SJCRH30 (cell line): ENCODE measurements around the gene SLC9A9. TPM values are rescaled to one million over a fixed set of nuclear protein-coding genes. Genes with fewer than 3 reads are reported as not detected.
"Not testable (repeated sequence)": the region's sequence is repeated elsewhere in the genome, so short reads cannot be mapped to it uniquely, and the experiment has no call there.

Source experiments
- DNase-seq, 2 experiments: peaks; one replicate each; pipeline ENCODE4 v3.0.0-alpha.2; 2015 to 2020
- H3K27ac ChIP-seq: fragments of 250-450 bp; sonication (Bioruptor Pico); 2 replicates; pipeline ENCODE4 v1.5.1; 2020; ENCODE audit warnings: mild to moderate bottlenecking, moderate library complexity
- H3K27me3 ChIP-seq: fragments of 250-450 bp; sonication (Bioruptor Pico); 2 replicates; pipeline ENCODE4 v1.5.1; 2020; ENCODE audit warnings: mild to moderate bottlenecking, moderate library complexity
- H3K36me3 ChIP-seq: fragments of 250-450 bp; sonication (Bioruptor Pico); 2 replicates; pipeline ENCODE4 v1.5.1; 2020; ENCODE audit warnings: mild to moderate bottlenecking, moderate library complexity
- H3K4me1 ChIP-seq: fragments of 250-450 bp; sonication (Bioruptor Pico); 2 replicates; pipeline ENCODE4 v1.5.1; 2020; ENCODE audit warnings: mild to moderate bottlenecking, moderate library complexity
- H3K4me3 ChIP-seq: fragments of 250-450 bp; sonication (Bioruptor Pico); 2 replicates; pipeline ENCODE4 v1.5.1; 2020; ENCODE audit warnings: mild to moderate bottlenecking, moderate library complexity
- H3K9me3 ChIP-seq: fragments of 250-450 bp; sonication (Bioruptor Pico); replicated peaks from 2 replicates; pipeline ENCODE4 v1.5.1; 2020; ENCODE audit warnings: mild to moderate bottlenecking, moderate library complexity
- total RNA-seq: library from RNA; depleted of rRNA; stranded (reverse); fragments of >200 nt; shearing (Covaris generic); gene quantifications from 2 replicates; pipeline ENCODE4 v1.2.3, GENCODE V29; 2014

Gene SLC9A9
- total RNA-seq, 1 experiment from 2014 or later = 1.4 TPM

- no peaks in the 10 kb centered on the region for H3K27me3 ChIP-seq
- no peak for DNase-seq
- no peak overlapping the region for H3K4me3 ChIP-seq
- H3K36me3 ChIP-seq = no peaks in the 10 kb centered on the region
- no peaks in the 10 kb centered on the region for H3K9me3 ChIP-seq
- H3K27ac ChIP-seq = no peak overlapping the region
- no peaks in the 10 kb centered on the region for H3K4me1 ChIP-seq
These were observed 39.1 kb downstream of the SLC9A9 start for GRCh38 chr3:143809121-143809621.

DNA sequence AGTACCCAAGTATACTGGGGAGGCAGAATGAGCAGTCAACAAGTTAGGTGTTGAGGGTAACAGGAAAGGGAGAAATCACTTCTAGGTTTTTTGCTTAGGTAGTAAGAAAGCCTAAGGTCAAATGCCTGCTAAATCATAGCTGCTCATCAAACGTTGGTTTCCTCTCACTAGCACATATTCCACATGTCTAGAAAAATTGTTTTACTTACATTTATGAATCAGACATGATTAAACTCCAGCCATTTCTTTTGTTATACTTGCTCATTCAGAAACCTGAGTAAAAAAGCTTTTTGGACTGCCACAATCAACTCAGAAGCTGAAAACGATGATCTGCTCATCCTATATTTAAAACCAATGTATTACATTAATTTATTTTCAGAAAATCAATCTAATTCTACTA is 40.2 kb downstream of the SLC9A9 start:
- Histone ChIP-seq H3K27ac (no peak overlapping the region), H3K36me3 (no peaks in the 10 kb centered on the region), H3K27me3 (no peaks in the 10 kb centered on the region), H3K4me3 (no peak overlapping the region), H3K9me3 (no peaks in the 10 kb centered on the region), H3K4me1 (no peaks in the 10 kb centered on the region)
- DNase-seq = no peak

DNA sequence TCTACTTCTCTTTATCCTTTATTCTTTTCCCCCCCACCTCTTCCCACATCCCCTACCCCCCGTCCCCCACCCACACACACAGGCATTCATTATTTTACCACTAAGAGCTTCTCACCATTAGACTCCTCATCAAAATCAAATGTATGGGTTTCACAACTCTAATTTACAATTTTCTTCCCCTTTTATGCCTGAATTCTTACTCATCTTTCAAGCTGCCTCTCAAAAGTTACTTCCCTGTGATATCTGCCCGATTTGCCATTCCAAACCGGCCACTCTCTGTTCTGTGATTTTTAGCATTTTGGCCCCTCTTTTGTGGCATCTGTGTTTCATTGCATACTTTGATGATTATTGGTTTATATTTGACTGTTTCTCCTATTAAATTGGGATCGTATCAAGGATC is 42.2 kb downstream of the SLC9A9 start:
- no peak for DNase-seq
- Histone ChIP-seq H3K27me3 (no peaks in the 10 kb centered on the region), H3K4me1 (no peaks in the 10 kb centered on the region)

DNA sequence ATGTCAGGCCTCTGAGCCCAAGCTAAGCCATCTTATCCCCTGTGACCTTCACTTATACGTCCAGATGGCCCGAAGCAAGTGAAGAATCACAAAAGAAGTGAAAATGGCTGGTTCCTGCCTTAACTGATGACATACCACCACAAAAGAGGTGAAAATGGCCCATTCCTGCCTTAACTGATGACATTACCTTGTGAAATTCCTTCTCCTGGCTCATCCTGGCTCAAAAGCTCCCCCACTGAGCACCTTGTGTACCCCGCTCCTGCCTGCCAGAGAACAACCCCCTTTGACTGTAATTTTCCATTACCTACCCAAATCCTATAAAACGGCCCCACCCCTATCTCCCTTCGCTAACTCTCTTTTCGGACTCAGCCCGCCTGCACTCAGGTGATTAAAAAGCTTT is 42.8 kb downstream of the SLC9A9 start:
- H3K27ac ChIP-seq, H3K4me1 ChIP-seq, H3K36me3 ChIP-seq, H3K4me3 ChIP-seq, H3K27me3 ChIP-seq, DNase-seq, H3K9me3 ChIP-seq: not testable (repeated sequence)

More for the DNA sequence above, 42.2 kb downstream of the SLC9A9 start:
- H3K4me3 ChIP-seq = no peak overlapping the region
- H3K27ac ChIP-seq = no peak overlapping the region
- H3K9me3 ChIP-seq = no peaks in the 10 kb centered on the region
- H3K36me3 ChIP-seq = no peaks in the 10 kb centered on the region

GRCh38 chr3:143801046-143801445 is 47.2 kb downstream of the SLC9A9 start:
- H3K4me1 ChIP-seq, H3K36me3 ChIP-seq, H3K9me3 ChIP-seq, DNase-seq, H3K27me3 ChIP-seq, H3K4me3 ChIP-seq, H3K27ac ChIP-seq: not testable (repeated sequence)

GRCh38 chr3:143798151-143798550 is 50.1 kb downstream of the SLC9A9 start:
- peak overlapping the region; percentile 63 for H3K27ac ChIP-seq
- not testable (repeated sequence) for H3K9me3 ChIP-seq, H3K4me3 ChIP-seq, H3K27me3 ChIP-seq, H3K4me1 ChIP-seq, H3K36me3 ChIP-seq
- DNase-seq = peak; percentile 69 to 80

DNA sequence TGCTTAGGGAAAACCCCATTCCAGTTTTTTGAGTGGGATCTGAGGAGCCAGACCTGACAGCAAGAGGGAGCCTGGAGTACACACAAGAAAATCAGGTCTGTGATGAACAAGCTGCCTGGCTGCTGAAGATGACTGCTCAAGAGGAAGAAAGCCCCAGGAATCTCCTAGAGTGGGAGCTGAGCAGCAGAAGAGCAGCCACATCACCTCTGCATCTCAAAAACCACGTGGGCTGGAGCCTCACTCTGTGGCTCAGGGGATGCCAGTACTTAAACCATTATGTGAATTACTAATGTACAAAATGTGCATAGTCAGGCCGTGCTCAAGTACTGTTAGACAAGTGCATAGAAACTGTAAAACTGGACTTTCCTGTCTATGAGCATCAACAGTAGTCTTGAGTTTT is 52.4 kb downstream of the SLC9A9 start:
- Histone ChIP-seq H3K27ac (no peak overlapping the region), H3K36me3 (no peaks in the 10 kb centered on the region), H3K4me3 (no peak overlapping the region), H3K27me3 (no peaks in the 10 kb centered on the region), H3K4me1 (peaks cover 4% of the 10 kb centered on the region; the same call in 1 of the 2 replicates), H3K9me3 (0 out of 2 replicates have a peak, but pooled peaks cover 3% of the 10 kb centered on the region)
- DNase-seq = no peak

DNA sequence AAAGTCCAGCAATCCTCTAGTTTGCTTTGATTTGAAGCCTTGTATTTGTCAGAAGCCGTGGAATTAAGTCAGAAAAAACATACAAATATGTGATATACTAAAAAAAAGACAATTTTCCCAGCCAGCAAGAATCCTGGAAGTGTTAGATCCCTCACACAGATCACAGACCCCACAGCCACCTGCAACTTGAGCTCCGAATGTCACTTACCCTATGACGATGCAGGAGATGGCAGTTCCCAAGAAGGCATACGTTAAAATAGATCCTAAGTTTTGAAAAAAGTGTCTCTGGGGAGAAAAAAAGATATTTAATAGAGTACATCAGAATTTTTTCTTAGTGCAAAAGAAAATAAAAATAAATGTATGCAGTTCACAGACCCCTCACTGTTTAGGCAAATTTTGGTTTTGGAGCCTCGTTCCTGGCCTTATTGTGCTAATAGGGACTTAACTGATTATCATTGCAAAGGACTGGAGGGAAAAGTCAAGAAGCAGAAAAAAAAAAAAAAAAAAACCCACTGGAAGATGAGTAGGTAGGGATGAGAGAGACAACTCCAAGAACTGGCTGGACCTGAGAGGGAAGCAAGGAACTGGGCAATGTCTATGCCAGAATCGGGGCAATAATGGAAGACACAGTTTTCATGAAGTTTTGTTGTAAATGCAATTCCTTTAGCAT is 53.3 kb downstream of the SLC9A9 start:
- no peak for DNase-seq
- no peaks in the 10 kb centered on the region for H3K27me3 ChIP-seq
- 0 out of 2 replicates have a peak, but pooled peaks cover 3% of the 10 kb centered on the region for H3K9me3 ChIP-seq
- no peak overlapping the region for H3K27ac ChIP-seq
- H3K4me3 ChIP-seq = no peak overlapping the region
- peaks cover 4% of the 10 kb centered on the region; the same call in 1 of the 2 replicates for H3K4me1 ChIP-seq
- no peaks in the 10 kb centered on the region for H3K36me3 ChIP-seq

- no peak for DNase-seq
- no peak overlapping the region for H3K4me3 ChIP-seq
- H3K9me3 ChIP-seq = 0 out of 2 replicates have a peak, but pooled peaks cover 3% of the 10 kb centered on the region
- no peaks in the 10 kb centered on the region for H3K27me3 ChIP-seq
- no peaks in the 10 kb centered on the region for H3K36me3 ChIP-seq
- no peak overlapping the region for H3K27ac ChIP-seq
- peaks cover 4% of the 10 kb centered on the region; the same call in 1 of the 2 replicates for H3K4me1 ChIP-seq
These were observed 54.3 kb downstream of the SLC9A9 start for GRCh38 chr3:143793971-143794370.

DNA sequence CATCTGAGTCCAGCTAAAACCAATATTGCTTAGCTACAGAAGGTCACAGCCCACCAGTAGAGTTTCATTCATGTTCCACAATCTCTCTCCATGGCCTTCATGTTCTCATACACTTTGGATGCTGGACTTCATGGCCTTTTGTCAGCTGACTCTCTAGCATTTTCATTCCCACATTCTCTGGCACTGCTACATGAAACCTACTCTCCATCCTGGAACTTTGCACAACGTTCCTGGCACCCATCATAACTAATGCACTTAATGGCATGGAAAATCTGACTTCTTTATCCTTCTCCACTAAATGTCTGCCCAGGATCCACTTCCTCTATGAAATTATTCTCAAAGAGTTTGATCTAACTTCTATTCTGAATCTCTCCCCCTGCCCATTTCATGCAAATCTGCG is 56.9 kb downstream of the SLC9A9 start:
- H3K4me1 ChIP-seq = no peaks in the 10 kb centered on the region; the same call in 1 of the 2 replicates
- no peaks in the 10 kb centered on the region for H3K9me3 ChIP-seq
- no peaks in the 10 kb centered on the region for H3K27me3 ChIP-seq
- DNase-seq = no peak
- H3K36me3 ChIP-seq = no peaks in the 10 kb centered on the region
- H3K4me3 ChIP-seq = no peak overlapping the region
- H3K27ac ChIP-seq = no peak overlapping the region

DNA sequence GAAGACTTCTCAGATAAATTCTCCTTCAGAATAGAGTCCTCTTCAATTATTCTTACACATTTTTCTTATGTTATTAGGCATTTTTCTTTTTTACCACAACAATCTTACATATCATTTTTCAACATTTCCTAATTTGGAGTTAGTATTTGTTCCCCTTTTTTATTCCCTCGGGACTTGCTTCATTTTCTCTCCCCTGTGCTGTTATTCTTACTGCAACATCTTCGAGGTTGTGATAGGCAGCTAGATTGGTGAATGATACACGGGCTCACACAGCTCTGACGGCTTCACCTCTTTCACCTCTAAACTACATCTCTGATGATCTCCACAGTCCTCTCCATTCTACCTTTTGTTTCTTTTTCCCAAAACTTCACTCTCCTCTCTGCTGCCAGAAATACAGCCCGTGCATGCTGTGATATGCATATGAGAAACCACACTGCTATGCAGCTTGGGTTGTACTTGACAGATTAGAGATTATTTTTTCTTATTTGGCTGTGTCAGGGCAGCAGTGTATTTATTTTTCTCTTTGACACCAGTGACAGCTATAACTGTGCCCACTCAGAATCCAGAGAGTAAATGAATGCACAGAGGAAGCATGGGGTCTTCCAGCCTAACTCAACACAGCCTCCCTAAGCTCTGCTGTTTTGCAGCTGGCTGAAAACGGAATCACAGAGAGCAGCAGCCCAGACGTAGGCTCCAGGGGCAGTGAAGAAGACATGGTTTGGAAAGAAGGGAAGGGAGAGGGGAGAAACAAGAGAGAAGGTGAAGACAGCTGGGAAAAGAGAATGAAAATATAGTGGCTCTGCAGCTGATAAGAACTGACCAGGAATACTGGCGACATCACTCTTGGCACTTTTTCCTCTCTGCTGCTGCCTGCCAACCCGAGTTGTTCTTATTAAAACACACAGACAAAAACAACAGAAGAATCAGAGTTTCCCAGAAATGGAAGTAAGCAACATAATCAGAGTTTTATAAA is 61.8 kb downstream of the SLC9A9 start:
- no peaks in the 10 kb centered on the region; the same call in 1 of the 2 replicates for H3K4me1 ChIP-seq
- H3K4me3 ChIP-seq = no peak overlapping the region
- H3K36me3 ChIP-seq = no peaks in the 10 kb centered on the region
- H3K27me3 ChIP-seq = no peaks in the 10 kb centered on the region
- no peak for DNase-seq
- H3K27ac ChIP-seq = no peak overlapping the region
- no peaks in the 10 kb centered on the region for H3K9me3 ChIP-seq

DNA sequence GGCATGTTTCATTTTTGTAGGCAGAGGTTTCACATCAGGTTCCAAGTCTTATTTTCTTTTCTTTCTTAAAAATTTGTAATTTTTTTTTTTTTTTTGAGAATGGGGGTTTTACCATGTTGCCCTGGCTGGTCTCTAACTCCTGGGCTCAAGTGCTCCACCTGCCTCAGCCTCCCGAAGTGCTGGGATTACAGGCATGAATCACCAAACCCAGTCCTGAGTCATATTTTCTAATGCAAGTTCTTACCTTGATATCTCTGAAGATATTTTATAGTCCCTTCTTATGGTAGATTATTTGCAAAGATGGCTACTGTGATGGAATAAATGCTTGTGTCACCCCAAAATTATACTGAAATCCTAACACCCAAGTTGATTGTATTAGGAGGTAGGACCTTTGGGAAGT is 63.8 kb downstream of the SLC9A9 start:
- Histone ChIP-seq H3K27me3 (no peaks in the 10 kb centered on the region), H3K4me1 (no peaks in the 10 kb centered on the region; the same call in 1 of the 2 replicates), H3K36me3 (no peaks in the 10 kb centered on the region), H3K4me3 (no peak overlapping the region), H3K9me3 (no peaks in the 10 kb centered on the region), H3K27ac (no peak overlapping the region)
- DNase-seq = no peak

DNA sequence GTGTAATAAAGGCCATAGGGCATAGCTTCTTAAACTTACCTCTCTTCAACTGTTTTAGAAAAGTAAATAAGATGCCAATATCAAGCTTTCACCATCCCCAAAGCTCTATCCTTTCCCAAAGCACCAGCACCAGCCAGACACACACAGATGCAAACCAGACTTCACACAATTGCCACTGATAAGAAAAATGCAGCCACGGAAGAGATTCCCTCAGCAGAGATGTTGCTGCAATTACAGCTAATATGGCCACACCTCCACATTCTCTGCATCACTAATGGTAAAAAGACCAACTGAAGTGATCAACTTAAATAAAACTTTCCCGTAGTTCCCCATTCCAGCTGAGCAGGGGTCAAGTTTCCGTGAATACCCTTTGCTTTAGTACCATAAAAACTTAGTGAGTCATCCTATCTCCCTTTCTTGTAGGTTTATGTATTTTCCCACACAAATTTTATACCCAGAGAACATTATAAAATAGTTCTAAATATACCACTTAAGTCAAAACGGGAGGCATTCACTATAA is 64.4 kb downstream of the SLC9A9 start:
- DNase-seq = no peak
- H3K36me3 ChIP-seq = no peaks in the 10 kb centered on the region

DNA sequence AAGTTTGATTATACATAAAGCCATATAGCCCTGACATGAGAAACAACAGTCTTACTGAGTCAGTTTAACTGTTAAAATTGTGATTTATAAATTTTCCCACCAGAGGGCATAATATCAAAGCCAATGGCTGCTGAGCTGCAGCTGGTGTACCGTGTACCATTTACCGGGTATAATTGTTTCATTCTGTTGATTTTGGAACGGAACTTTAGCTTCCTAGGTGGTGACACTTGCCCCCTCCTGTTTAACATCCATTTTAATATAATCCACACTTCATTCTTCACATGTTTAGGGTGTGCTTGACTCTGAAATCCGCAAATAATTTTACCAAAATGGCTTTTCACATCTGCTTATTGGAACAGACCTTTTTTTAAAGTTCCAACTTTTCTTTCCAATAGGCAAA is 72.8 kb downstream of the SLC9A9 start:
- Histone ChIP-seq H3K27ac (no peak overlapping the region), H3K4me1 (no peaks in the 10 kb centered on the region), H3K4me3 (no peak overlapping the region), H3K9me3 (no peaks in the 10 kb centered on the region), H3K27me3 (peaks cover 5% of the 10 kb centered on the region; the same call in 1 of the 2 replicates), H3K36me3 (no peaks in the 10 kb centered on the region)
- DNase-seq = peak in 1 of 2 experiments; percentile 60

More for the DNA sequence above, 64.4 kb downstream of the SLC9A9 start:
- Histone ChIP-seq H3K27ac (no peak overlapping the region), H3K9me3 (no peaks in the 10 kb centered on the region), H3K4me1 (no peaks in the 10 kb centered on the region; the same call in 1 of the 2 replicates), H3K27me3 (no peaks in the 10 kb centered on the region), H3K4me3 (no peak overlapping the region)

GRCh38 chr3:143771939-143772338 is 76.3 kb downstream of the SLC9A9 start:
- no peaks in the 10 kb centered on the region for H3K4me1 ChIP-seq
- H3K9me3 ChIP-seq = no peaks in the 10 kb centered on the region
- DNase-seq = no peak

More at GRCh38 chr3:143771939-143772338, 76.3 kb downstream of the SLC9A9 start:
- Histone ChIP-seq H3K36me3 (no peaks in the 10 kb centered on the region), H3K4me3 (no peak overlapping the region), H3K27me3 (peaks cover 5% of the 10 kb centered on the region; the same call in 1 of the 2 replicates), H3K27ac (no peak overlapping the region)
